HepG2 (cell line): ENCODE data around the gene CCT4. TPM values are rescaled to one million over a fixed set of nuclear protein-coding genes. Genes with fewer than 3 reads are reported as not detected.
A peak's percentile ranks its signal among the peaks of the same experiment; 100 is the strongest.

Experiments used
- ATAC-seq: fragments of 200-7000 bp; cut with Tn5 transposase; 3 replicates; pipeline ENCODE4 v1.9.1; 2020; ENCODE audit warnings: mild to moderate bottlenecking, moderate library complexity
- BruUV-seq: library from RNA; stranded (reverse); fragments of 400-500 nt; replicated peaks from 2 replicates; lab custom pipeline; 2021; lab: Mats Ljungman, UMichigan
- CTCF ChIA-PET: fragments of 300-600 bp; formaldehyde crosslinking; extraction: SDS; loops from one replicate; lab custom pipeline; 2021; ENCODE audit warnings: low total read pairs, inconsistent platforms, low intra/inter-chr PET ratio; lab: Yijun Ruan, JAX
- POLR2A ChIA-PET: fragments of 350-600 bp; sonication (Branson Sonifier 250); formaldehyde crosslinking; loops from one replicate; lab custom pipeline; 2020; ENCODE audit warnings: antibody characterized with exemption, inconsistent platforms; lab: Yijun Ruan, JAX
- DNase-seq: peaks from one replicate; pipeline ENCODE4 v3.0.0-alpha.2; 2015; ENCODE audit warnings: low spot score
- FAIRE-seq: peaks from 3 replicates; lab custom pipeline; 2011; peaks lifted over from hg19 to GRCh38; lab: Jason Lieb, UNC
- H2AFZ ChIP-seq: one replicate; pipeline ENCODE4 v1.6.1; 2011; ENCODE audit warnings: low read length, inconsistent platforms
- H3K27ac ChIP-seq: fragments of 300-600 bp; 3 replicates; pipeline ENCODE4 v1.8.0; 2011; ENCODE audit warnings: mixed run types, mild to moderate bottlenecking, mixed read lengths, low read length, inconsistent platforms; ENCODE audit not compliant: insufficient read depth; ENCODE audit errors: extremely low read length
- H3K27me3 ChIP-seq, 2 experiments: fragments of 200-600 bp in 1 of 2; 2 replicates in 1 of 2; 3 replicates in 1 of 2; pipeline versions ENCODE4 v1.6.0 to v1.8.0; 2011; ENCODE audit warnings: low read length in 2 of 2, mild to moderate bottlenecking in 2 of 2, moderate library complexity in 2 of 2, inconsistent platforms in 1 of 2; ENCODE audit not compliant: insufficient read depth in 2 of 2, control insufficient read depth in 1 of 2
- H3K36me3 ChIP-seq, 2 experiments: fragments of 200-600 bp in 1 of 2; replicated peaks in 1 of 2; 2 replicates in 1 of 2; 3 replicates in 1 of 2; pipeline versions ENCODE4 v1.5.1 to v1.8.0; 2011; ENCODE audit warnings: low read length in 2 of 2, inconsistent platforms in 1 of 2; ENCODE audit not compliant: insufficient read depth in 2 of 2, control insufficient read depth in 1 of 2
- H3K4me1 ChIP-seq: 2 replicates; pipeline ENCODE4 v1.5.1; 2012; ENCODE audit warnings: low read length, inconsistent platforms; ENCODE audit not compliant: insufficient read depth
- H3K4me2 ChIP-seq: 2 replicates; pipeline ENCODE4 v1.6.0; 2011; ENCODE audit warnings: low read depth, low read length, inconsistent platforms
- H3K4me3 ChIP-seq, 3 experiments: fragments of 200-600 bp in 1 of 3; sonication (generic), shearing (Covaris generic) in 1 of 3; replicated peaks in 1 of 3; 2 replicates each; pipeline ENCODE4 v1.5.1; 2011 to 2016; ENCODE audit warnings: low read length in 3 of 3, inconsistent platforms in 2 of 3, low read depth in 2 of 3, mild to moderate bottlenecking in 2 of 3, control low read depth in 1 of 3, mixed read lengths in 1 of 3; ENCODE audit not compliant: insufficient read depth in 1 of 3
- H3K79me2 ChIP-seq: one replicate; pipeline ENCODE4 v1.6.1; 2011; ENCODE audit warnings: low read length, inconsistent platforms; ENCODE audit not compliant: insufficient read depth
- H3K9ac ChIP-seq: 2 replicates; pipeline ENCODE4 v1.6.0; 2011; ENCODE audit warnings: mild to moderate bottlenecking, low read depth, low read length, inconsistent platforms; ENCODE audit not compliant: insufficient read depth
- H3K9me3 ChIP-seq: 2 replicates; pipeline ENCODE4 v1.5.1; 2012; ENCODE audit warnings: mild to moderate bottlenecking, low read length
- H4K20me1 ChIP-seq: 2 replicates; pipeline ENCODE4 v1.6.0; 2011; ENCODE audit warnings: inconsistent platforms, mild to moderate bottlenecking, low read length, moderate library complexity; ENCODE audit not compliant: insufficient read depth
- CEBPB ChIP-seq: IDR thresholded peaks from 2 replicates; pipeline ENCODE4 v1.6.1; 2011; ENCODE audit warnings: low read depth, low read length, improper control_type of control experiment, borderline replicate concordance
- KLF6 ChIP-seq: IDR thresholded peaks from 2 replicates; pipeline ENCODE4 v1.8.0; 2016; ENCODE audit warnings: missing biosample characterization, missing genetic modification reagents
- NR1H2 ChIP-seq: sonication (generic); formaldehyde crosslinking; IDR thresholded peaks from 2 replicates; pipeline ENCODE4 v1.8.1; 2022; ENCODE audit warnings: low read depth, missing genetic modification reagents, borderline replicate concordance
- SMC3 ChIP-seq: IDR thresholded peaks from 2 replicates; pipeline ENCODE4 v1.6.1; 2011; ENCODE audit warnings: low read length, improper control_type of control experiment
- SRY ChIP-seq: sonication (generic); formaldehyde crosslinking; IDR thresholded peaks from 2 replicates; pipeline ENCODE4 v1.8.0; 2022; ENCODE audit warnings: mild to moderate bottlenecking, missing genetic modification reagents
- whole genome bisulfite sequencing: methylation state at CpG from one replicate; pipeline ENCODE4 v1.1.6; 2017; ENCODE audit warnings: low lambda C conversion rate; 5-methylcytosine and 5-hydroxymethylcytosine counted together
- in situ Hi-C: cut with HindIII; loops from 2 replicates; pipeline ENCODE4 v1.10.0; 2017; ENCODE audit warnings: low pct_unique_long_range_greater_than_20kb; ENCODE audit not compliant: extremely low pct_ligation_motif_present
- intact Hi-C: fragments of 100-400 bp; cut with micrococcal nuclease; formaldehyde crosslinking; loops from one replicate; pipeline ENCODE4 v1.10.0; 2022; ENCODE audit not compliant: unreplicated experiment
- polyA plus RNA-seq, 8 experiments: library from polyadenylated mRNA; depleted of rRNA in 3 of 8; stranded (reverse) in 7 of 8; unstranded in 1 of 8; fragments of >200 nt; fragmentation: Illumina TruSeq in 4 of 8; extraction: Trizol in 4 of 8; gene quantifications; 2 replicates each; pipeline versions ENCODE4 v1.2.1 to v1.2.3, GENCODE V29; 2011 to 2016; ENCODE audit warnings: low read depth in 4 of 8, missing spikeins in 1 of 8, mixed read lengths in 1 of 8; ENCODE audit not compliant: insufficient read depth in 1 of 8
- total RNA-seq, 5 experiments: library from RNA; depleted of rRNA; stranded (reverse); fragments of >200 nt; fragmentation: Illumina TruSeq; extraction: Trizol; gene quantifications; 2 replicates each; pipeline ENCODE4 v1.2.3, GENCODE V29; 2016; ENCODE audit warnings: low read depth in 1 of 5

The CCT4 gene
- total and polyA plus RNA-seq, 2 of the 13 experiments (the other 11 are each of a cell fraction or from before 2014, with no cell fraction given): 138 to 340 TPM

DNA sequence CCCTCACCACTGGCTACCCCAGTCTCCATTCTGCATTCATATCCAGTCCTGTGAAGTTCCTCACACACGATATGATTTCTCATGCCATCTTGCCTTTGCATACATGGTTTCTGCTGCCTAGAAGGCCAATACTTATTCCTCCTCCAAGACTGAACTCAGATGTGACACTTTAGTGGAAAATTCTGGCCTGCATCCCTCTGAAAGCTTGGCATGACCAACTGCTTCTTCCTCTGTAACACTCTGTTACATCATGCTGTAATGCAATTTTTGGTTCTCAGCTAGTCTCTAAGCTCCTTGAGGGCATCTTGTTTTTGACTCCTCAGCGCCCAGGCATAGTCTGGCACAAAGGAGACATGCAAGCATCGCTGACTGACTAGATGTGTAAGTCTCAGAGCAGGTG, 47.2 kb downstream of the CCT4 start:
- in situ Hi-C loops (no loop called here), intact Hi-C loops (no loop called here)
- Histone ChIP-seq H3K36me3 (no peaks in the 10 kb centered on the region; a peak in 2 of 5 replicates), H3K9me3 (no peaks in the 10 kb centered on the region), H3K4me1 (no peaks in the 10 kb centered on the region), H4K20me1 (no peaks in the 10 kb centered on the region), H3K79me2 (no peaks in the 10 kb centered on the region), H3K4me3 (no peak overlapping the region), H3K27ac (no peak overlapping the region), H3K27me3 (no peaks in the 10 kb centered on the region), H3K9ac (no peak overlapping the region), H2AFZ (no peak overlapping the region), H3K4me2 (no peak overlapping the region)
- TF ChIP-seq KLF6 (CRISPR knock-in tag): no peak
- TF ChIP-seq NR1H2 (CRISPR knock-in tag): no peak
- no peak for TF ChIP-seq SRY (CRISPR knock-in tag)
- ATAC-seq (no peak), FAIRE-seq (no peak), DNase-seq (no peak)
- POLR2A ChIA-PET: interaction anchor here (1.2 kb wide), 1 partner anchor 13 kb away, joined by 7 read pairs; the partner anchor contains the start of gene FAM161A
- WGBS: 89% methylated on average over 3 of the region's 3 CpGs
- no TSS peak for BruUV-seq
- CTCF ChIA-PET: no interaction called here

DNA sequence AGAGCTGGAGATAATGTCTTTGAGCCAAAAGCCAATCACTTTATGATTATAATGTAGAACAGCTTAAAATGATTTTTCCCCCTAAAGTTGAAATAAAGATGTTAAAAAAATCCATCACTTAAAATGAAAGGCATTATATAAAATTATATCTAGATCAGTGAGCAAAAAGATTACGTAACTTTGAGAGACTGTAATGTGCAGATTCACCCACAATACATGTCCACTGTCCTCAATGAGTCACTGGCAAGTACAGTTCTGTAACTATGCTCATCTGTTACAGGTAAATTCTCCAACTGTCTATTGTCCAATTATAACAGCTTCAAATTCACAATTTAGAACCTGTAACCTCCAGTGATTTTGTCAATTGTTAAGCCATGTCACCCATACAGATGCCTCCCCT, 53.6 kb downstream of the CCT4 start:
- Histone ChIP-seq H3K9ac (no peak overlapping the region), H3K79me2 (no peaks in the 10 kb centered on the region), H3K9me3 (no peaks in the 10 kb centered on the region), H3K27ac (no peak overlapping the region), H4K20me1 (no peaks in the 10 kb centered on the region), H3K4me1 (no peaks in the 10 kb centered on the region), H3K27me3 (no peaks in the 10 kb centered on the region), H3K36me3 (no peaks in the 10 kb centered on the region; a peak in 1 of 5 replicates), H2AFZ (no peak overlapping the region)
- in situ Hi-C loops: no loop called here
- CTCF ChIA-PET: no interaction called here
- intact Hi-C loops: no loop called here
- DNase-seq (no peak), ATAC-seq (no peak), FAIRE-seq (no peak)
- TF ChIP-seq SMC3: no peak
- peak; percentile 72 for TF ChIP-seq CEBPB
- TF ChIP-seq, all 625 proteins: peak for 1
- Histone ChIP-seq H3K4me3 (no peak overlapping the region), H3K4me2 (no peak overlapping the region)
- POLR2A ChIA-PET: no interaction called here
- 65% methylated on average over 1 of the region's 1 CpG for WGBS
- no TSS peak for BruUV-seq
